GM23248 (cell line): ENCODE results near the gene PPP6R3.

ENCODE experiments used
- EZH2 ChIP-seq: fragments of 200-600 bp; sonication (generic); IDR thresholded peaks from 2 replicates; pipeline ENCODE4 v1.6.1; 2018; ENCODE audit warnings: antibody characterized with exemption, mild to moderate bottlenecking; ENCODE audit not compliant: insufficient read depth, poor library complexity, severe bottlenecking
- EZH2phosphoT487 ChIP-seq: fragments of 200-600 bp; sonication (generic); IDR thresholded peaks from 2 replicates; pipeline ENCODE4 v1.6.1; 2018; ENCODE audit warnings: antibody characterized with exemption, moderate library complexity, mild to moderate bottlenecking, low read depth; ENCODE audit not compliant: insufficient read depth

- TF ChIP-seq EZH2 (no peak), EZH2phosphoT487 (no peak)
Measured at GRCh38 chr11:68472778-68473177, 12.2 kb downstream of the PPP6R3 start.
